ENCODE results near the gene SYNPO2L. TPM values are rescaled to one million over a fixed set of nuclear protein-coding genes. Genes with fewer than 3 reads are reported as not detected.
A peak's percentile ranks its signal among the peaks of the same experiment; 100 is the strongest.
"Not testable (repeated sequence)": the region's sequence is repeated elsewhere in the genome, so short reads cannot be mapped to it uniquely, and the experiment has no call there.

The SYNPO2L gene
- total RNA-seq, 2 donors from 2014 or later: 0.08 TPM; not detected in 1

DNA sequence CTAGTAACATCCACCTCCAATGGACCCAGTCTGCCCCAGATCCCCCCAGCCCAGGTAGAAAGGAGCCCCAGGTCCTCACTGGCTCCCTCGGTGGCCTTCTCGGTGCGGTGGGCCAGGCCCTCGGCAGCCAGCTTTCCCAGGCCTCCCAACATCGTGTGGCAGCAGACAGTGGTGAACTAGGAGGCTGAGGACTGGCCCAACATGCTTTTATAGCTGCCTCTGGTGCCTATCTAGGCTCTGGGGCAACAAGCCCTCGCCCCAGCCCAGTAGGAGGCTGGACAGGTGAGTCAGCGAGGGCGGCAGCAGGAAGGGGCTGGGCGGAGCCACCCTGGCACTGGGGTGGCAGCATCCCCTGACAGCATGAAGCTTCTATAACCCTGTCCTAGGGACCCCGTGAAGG lies 7.8 kb upstream of the SYNPO2L start:
- not testable (repeated sequence) for ATAC-seq; H3K9me3 ChIP-seq (ENCODE audit: control insufficient read depth, low read length, poor library complexity, severe bottlenecking); H3K4me1 Mint-ChIP-seq; DNase-seq; H3K36me3 Mint-ChIP-seq (ENCODE audit: low read depth); H3K27ac Mint-ChIP-seq; H3K27me3 Mint-ChIP-seq; H3K4me3 Mint-ChIP-seq

GRCh38 chr10:73662705-73663104 lies 6.9 kb upstream of the SYNPO2L start:
- H3K4me1 Mint-ChIP-seq; H3K4me3 Mint-ChIP-seq; DNase-seq; H3K36me3 Mint-ChIP-seq (ENCODE audit: low read depth); ATAC-seq; H3K27me3 Mint-ChIP-seq; H3K9me3 ChIP-seq (ENCODE audit: control insufficient read depth, low read length, poor library complexity, severe bottlenecking): not testable (repeated sequence)
- H3K27ac Mint-ChIP-seq: peak overlapping the region; percentile 43

DNA sequence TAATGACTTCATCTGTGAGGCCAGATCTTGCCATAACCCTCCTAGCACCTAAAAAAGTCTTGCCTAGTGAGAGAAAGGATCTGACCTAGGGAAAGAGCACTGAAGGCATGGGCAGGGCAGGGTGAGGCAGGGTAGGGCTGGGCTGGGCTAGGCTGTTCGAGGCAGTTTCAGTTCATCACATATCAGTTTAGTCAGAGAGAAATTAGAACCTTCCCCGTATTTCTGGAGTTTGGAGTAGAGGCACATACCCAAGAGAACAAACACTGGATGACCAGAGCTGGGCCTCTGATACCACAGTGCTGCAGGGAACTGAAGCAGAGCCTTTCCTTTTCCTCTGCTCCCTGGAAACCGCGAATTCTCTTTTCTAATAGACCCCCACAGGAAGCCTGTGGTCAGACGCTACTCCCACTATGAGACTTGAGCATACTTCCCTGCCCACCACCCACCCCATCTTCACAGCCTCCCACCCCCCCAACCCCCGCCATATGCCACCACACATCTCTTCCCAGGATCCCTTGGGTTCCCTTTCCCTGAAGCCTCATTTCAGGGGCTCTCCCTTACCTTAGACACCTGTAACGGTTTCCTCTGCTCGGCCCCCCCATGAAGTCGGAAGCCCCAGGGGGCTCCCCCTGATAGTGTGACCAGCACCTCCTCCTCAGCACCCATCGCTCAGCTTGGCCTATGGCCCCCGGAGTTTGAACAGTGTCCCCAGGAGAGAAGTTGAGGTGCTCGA lies 406 bp downstream of the SYNPO2L start:
- DNase-seq (no peak), ATAC-seq (no peak)
- Mint-ChIP-seq H3K4me1 (no peaks in the 10 kb centered on the region), H3K27me3 (peaks cover 4% of the 10 kb centered on the region), H3K4me3 (no peak overlapping the region), H3K36me3 (ENCODE audit: low read depth) (peaks cover 7% of the 10 kb centered on the region), H3K27ac (no peak overlapping the region)
- no peaks in the 10 kb centered on the region for H3K9me3 ChIP-seq (ENCODE audit: control insufficient read depth, low read length, poor library complexity, severe bottlenecking)

DNA sequence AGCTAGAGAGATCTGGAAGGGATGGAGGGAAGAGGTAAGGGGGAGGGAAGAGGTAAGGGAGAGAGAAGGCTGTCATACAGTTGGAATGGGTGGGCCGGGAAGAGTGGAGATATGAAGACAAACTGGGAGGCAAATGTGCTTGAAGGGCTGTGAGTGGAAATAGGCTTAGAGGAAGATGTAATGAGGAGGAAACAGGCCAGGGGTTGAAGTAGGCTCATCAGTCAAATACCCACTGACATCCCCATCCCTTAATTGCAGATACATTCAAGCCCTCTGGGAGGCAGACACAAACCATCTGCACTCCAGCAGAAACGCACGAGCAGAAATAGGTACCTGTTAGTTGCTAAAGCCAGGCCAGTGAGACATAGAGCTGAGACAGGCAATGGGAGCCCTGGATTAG lies 2.1 kb downstream of the SYNPO2L start:
- ATAC-seq (no peak), DNase-seq (no peak)
- Mint-ChIP-seq H3K4me1 (peaks cover 3% of the 10 kb centered on the region), H3K36me3 (ENCODE audit: low read depth) (peaks cover 7% of the 10 kb centered on the region), H3K27me3 (peaks cover 15% of the 10 kb centered on the region), H3K27ac (peak overlapping the region; percentile 65), H3K4me3 (no peak overlapping the region)
- H3K9me3 ChIP-seq (ENCODE audit: control insufficient read depth, low read length, poor library complexity, severe bottlenecking): no peaks in the 10 kb centered on the region

- peaks cover 16% of the 10 kb centered on the region for H3K27me3 Mint-ChIP-seq
- peaks cover 3% of the 10 kb centered on the region for H3K4me1 Mint-ChIP-seq
- no peak for ATAC-seq
Observed at GRCh38 chr10:73653195-73653594, 2.6 kb downstream of the SYNPO2L start.

DNA sequence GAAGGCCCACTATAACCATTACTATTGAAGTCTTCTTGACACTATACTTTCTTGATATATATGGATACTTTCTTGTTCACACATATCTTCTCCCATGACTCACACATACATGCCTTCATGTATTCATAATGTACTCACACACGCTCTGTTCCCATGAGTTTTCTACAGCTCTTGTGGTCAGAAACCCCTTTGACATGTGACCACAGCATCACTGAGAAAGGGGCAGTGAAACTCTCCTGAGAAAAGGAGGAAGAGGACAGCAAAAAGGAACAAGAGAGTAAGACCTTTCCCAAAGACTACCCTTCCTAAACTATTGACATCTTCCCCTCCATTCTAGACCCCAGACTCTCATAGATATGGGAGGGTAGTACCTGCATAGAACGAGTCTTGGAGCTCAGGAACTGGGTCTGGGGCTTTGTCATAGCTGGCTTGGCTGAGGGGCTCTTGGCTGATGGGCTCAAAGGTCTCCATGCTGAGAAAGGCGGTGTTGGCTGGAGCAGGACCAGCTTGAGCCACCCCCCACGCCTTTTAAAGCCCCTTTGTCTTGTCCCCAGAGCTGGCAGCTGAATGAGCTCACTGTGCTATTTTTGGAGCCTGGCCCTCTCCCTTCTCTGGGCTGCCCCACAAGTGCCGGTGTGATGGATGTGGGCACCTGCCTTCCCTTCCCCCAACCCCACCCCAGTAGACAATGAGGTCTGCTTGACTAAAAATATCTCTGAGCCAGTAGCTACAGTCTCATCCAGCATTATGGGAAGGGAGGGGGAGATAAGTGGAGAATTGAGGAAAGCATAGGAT lies 5.1 kb downstream of the SYNPO2L start:
- Mint-ChIP-seq H3K4me1 (peaks cover 6% of the 10 kb centered on the region), H3K4me3 (no peak overlapping the region), H3K27ac (no peak overlapping the region), H3K36me3 (ENCODE audit: low read depth) (peaks cover 7% of the 10 kb centered on the region), H3K27me3 (peaks cover 24% of the 10 kb centered on the region)
- no peak for DNase-seq
- no peaks in the 10 kb centered on the region for H3K9me3 ChIP-seq (ENCODE audit: control insufficient read depth, low read length, poor library complexity, severe bottlenecking)
- ATAC-seq: no peak

More at GRCh38 chr10:73653195-73653594, 2.6 kb downstream of the SYNPO2L start:
- H3K36me3 Mint-ChIP-seq (ENCODE audit: low read depth): peaks cover 7% of the 10 kb centered on the region
- H3K27ac Mint-ChIP-seq: no peak overlapping the region
- no peak overlapping the region for H3K4me3 Mint-ChIP-seq
- DNase-seq: no peak
- no peaks in the 10 kb centered on the region for H3K9me3 ChIP-seq (ENCODE audit: control insufficient read depth, low read length, poor library complexity, severe bottlenecking)

- peaks cover 7% of the 10 kb centered on the region for H3K36me3 Mint-ChIP-seq (ENCODE audit: low read depth)
Observed at GRCh38 chr10:73649876-73650536, 5.8 kb downstream of the SYNPO2L start.

GRCh38 chr10:73648975-73649829 lies 6.6 kb downstream of the SYNPO2L start:
- no peaks in the 10 kb centered on the region for H3K9me3 ChIP-seq (ENCODE audit: control insufficient read depth, low read length, poor library complexity, severe bottlenecking)
- peaks cover 14% of the 10 kb centered on the region for H3K4me1 Mint-ChIP-seq
- no peak overlapping the region for H3K27ac Mint-ChIP-seq
- H3K27me3 Mint-ChIP-seq: peaks cover 36% of the 10 kb centered on the region
- peaks cover 6% of the 10 kb centered on the region for H3K36me3 Mint-ChIP-seq (ENCODE audit: low read depth)
- ATAC-seq (no peak), DNase-seq (no peak)
- H3K4me3 Mint-ChIP-seq: peak overlapping the region; percentile 50

More at GRCh38 chr10:73649876-73650536, 5.8 kb downstream of the SYNPO2L start:
- ATAC-seq: no peak
- DNase-seq: no peak
- Mint-ChIP-seq H3K4me3 (no peak overlapping the region), H3K27ac (no peak overlapping the region), H3K4me1 (peaks cover 9% of the 10 kb centered on the region), H3K27me3 (peaks cover 30% of the 10 kb centered on the region)
- H3K9me3 ChIP-seq (ENCODE audit: control insufficient read depth, low read length, poor library complexity, severe bottlenecking): no peaks in the 10 kb centered on the region

DNA sequence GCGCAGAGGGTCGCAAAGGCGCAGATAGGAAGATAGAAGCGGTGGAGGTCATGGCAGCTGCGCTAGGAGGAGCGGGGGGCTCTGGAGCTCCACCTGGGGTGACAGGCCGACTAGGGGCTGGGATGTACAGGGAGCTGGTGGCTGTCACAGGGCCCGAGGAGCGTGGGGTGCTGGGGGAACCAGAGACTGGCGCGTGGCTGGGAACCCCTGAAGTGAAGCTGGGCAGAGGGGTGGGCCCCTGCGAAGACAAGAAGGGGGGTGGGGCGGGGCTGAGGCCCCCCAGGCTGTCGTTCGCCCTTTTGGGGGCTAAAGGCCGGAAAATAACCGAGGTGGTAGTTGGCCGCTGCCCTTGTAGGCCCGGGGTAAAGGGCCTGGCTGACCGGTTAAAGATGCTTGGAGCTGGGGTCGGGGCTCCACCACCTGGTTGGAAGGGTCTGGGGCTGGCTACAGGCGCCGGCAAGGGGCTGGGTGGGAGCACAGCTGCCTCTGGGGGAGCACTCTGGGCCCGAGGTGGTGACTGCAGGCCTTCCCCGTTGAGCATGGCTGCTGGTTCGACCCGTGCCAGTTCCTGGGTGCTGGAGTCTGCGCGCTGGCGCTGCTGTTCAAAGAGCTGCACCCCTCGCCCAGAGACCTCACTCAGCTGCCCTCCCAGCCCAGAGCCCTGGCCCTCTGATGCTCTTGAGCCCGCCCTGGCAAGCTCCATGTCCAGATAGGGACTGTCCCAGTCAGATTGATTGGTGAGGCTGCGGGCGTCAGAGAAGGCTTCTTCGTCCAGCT lies 7.8 kb downstream of the SYNPO2L start:
- DNase-seq: no peak
- peaks cover 36% of the 10 kb centered on the region for H3K27me3 Mint-ChIP-seq
- peaks cover 4% of the 10 kb centered on the region for H3K36me3 Mint-ChIP-seq (ENCODE audit: low read depth)
- peaks cover 16% of the 10 kb centered on the region for H3K4me1 Mint-ChIP-seq
- H3K9me3 ChIP-seq (ENCODE audit: control insufficient read depth, low read length, poor library complexity, severe bottlenecking): no peaks in the 10 kb centered on the region
- ATAC-seq: peak; percentile 22
- peak overlapping the region; percentile 32 for H3K27ac Mint-ChIP-seq
- peak overlapping the region; percentile 87 for H3K4me3 Mint-ChIP-seq

DNA sequence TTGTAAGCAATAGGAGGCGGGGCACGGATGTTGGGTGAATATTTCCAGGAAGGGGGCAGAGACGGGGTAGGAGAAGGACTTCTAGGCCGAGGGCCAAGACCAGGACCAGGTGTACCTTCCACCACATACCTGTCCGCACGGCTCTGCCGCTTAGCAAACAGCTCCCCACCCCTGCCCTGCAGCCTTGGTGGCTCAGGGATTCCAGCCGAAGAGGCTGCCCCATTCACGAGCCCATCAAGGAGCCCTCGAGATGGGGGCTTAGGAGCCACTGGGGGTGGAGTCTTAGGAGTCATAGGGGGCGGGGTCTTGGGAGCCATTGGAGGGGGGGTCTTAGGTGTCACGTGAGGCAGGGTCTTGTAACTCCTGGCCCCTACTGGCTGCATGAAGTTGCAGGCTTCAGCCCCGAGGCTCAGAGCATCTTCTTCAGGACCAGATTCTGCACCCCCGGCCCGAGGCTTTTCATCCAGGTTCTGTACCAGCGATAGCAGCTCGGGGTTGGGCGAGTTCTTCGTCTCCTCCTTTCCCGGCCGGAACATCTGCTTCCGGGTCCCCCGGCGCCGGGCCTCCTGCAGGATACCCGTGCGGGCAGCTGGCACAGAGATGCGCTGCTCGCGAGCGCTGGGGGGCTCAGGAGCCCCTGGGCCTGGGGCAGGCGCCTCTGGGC lies 8.5 kb downstream of the SYNPO2L start:
- peak; percentile 21 for ATAC-seq
- Mint-ChIP-seq H3K4me3 (peak overlapping the region; percentile 87), H3K4me1 (peaks cover 16% of the 10 kb centered on the region), H3K27me3 (peaks cover 36% of the 10 kb centered on the region), H3K36me3 (ENCODE audit: low read depth) (no peaks in the 10 kb centered on the region), H3K27ac (peak overlapping the region; percentile 32)
- no peaks in the 10 kb centered on the region for H3K9me3 ChIP-seq (ENCODE audit: control insufficient read depth, low read length, poor library complexity, severe bottlenecking)
- DNase-seq: no peak

GRCh38 chr10:73646598-73647041 lies 9.2 kb downstream of the SYNPO2L start:
- no peak for ATAC-seq
- Mint-ChIP-seq H3K4me3 (peak overlapping the region; percentile 87), H3K4me1 (peaks cover 18% of the 10 kb centered on the region), H3K27ac (peak overlapping the region; percentile 32), H3K36me3 (ENCODE audit: low read depth) (no peaks in the 10 kb centered on the region), H3K27me3 (peaks cover 37% of the 10 kb centered on the region)
- no peaks in the 10 kb centered on the region for H3K9me3 ChIP-seq (ENCODE audit: control insufficient read depth, low read length, poor library complexity, severe bottlenecking)
- DNase-seq: no peak

Data from T-helper 17 cell (primary cell).